ENCODE measurements around the gene DNAAF2.
A peak's percentile ranks its signal among the peaks of the same experiment; 100 is the strongest.

Gene DNAAF2

GRCh38 chr14:49598189-49598484 lies 36.9 kb downstream of the DNAAF2 start:
- DNase-seq (ENCODE audit: low read depth): peak; percentile 45
- H3K4me3 ChIP-seq (ENCODE audit: low read depth, low read length): peak overlapping the region; percentile 93
- TF ChIP-seq MYC (IDR thresholded peaks at IDR 0.05; ENCODE audit: low read depth, low read length) (no peak), POLR2A (IDR thresholded peaks at IDR 0.05; ENCODE audit: extremely low read depth, insufficient read length) (no peak), MAX (IDR thresholded peaks at IDR 0.05; ENCODE audit: low read depth, low read length) (no peak)

- TF ChIP-seq MYC (IDR thresholded peaks at IDR 0.05; ENCODE audit: low read depth, low read length): no peak
- TF ChIP-seq POLR2A (IDR thresholded peaks at IDR 0.05; ENCODE audit: extremely low read depth, insufficient read length): no peak
- TF ChIP-seq MAX (IDR thresholded peaks at IDR 0.05; ENCODE audit: low read depth, low read length): no peak
- TF ChIP-seq CTCF (IDR thresholded peaks at IDR 0.05; ENCODE audit: low read depth, low read length): no peak
- no peak overlapping the region for H3K4me3 ChIP-seq (ENCODE audit: low read depth, low read length)
- no peak for DNase-seq (ENCODE audit: low read depth)
Observed at GRCh38 chr14:49594347-49595091, 40.5 kb downstream of the DNAAF2 start.

- DNase-seq (ENCODE audit: low read depth): no peak
- no peak overlapping the region for H3K4me3 ChIP-seq (ENCODE audit: low read depth, low read length)
- no peak for TF ChIP-seq POLR2A (IDR thresholded peaks at IDR 0.05; ENCODE audit: extremely low read depth, insufficient read length)
- no peak for TF ChIP-seq MAX (IDR thresholded peaks at IDR 0.05; ENCODE audit: low read depth, low read length)
- TF ChIP-seq CTCF (IDR thresholded peaks at IDR 0.05; ENCODE audit: low read depth, low read length): no peak
- no peak for TF ChIP-seq MYC (IDR thresholded peaks at IDR 0.05; ENCODE audit: low read depth, low read length)
Observed at GRCh38 chr14:49593016-49593415, 42.0 kb downstream of the DNAAF2 start.

- no peak for DNase-seq (ENCODE audit: low read depth)
- H3K4me3 ChIP-seq (ENCODE audit: low read depth, low read length): no peak overlapping the region
- no peak for TF ChIP-seq POLR2A (IDR thresholded peaks at IDR 0.05; ENCODE audit: extremely low read depth, insufficient read length)
- TF ChIP-seq CTCF (IDR thresholded peaks at IDR 0.05; ENCODE audit: low read depth, low read length): no peak
- no peak for TF ChIP-seq MYC (IDR thresholded peaks at IDR 0.05; ENCODE audit: low read depth, low read length)
- no peak for TF ChIP-seq MAX (IDR thresholded peaks at IDR 0.05; ENCODE audit: low read depth, low read length)
Observed at GRCh38 chr14:49589387-49589786, 45.7 kb downstream of the DNAAF2 start.

- TF ChIP-seq MAX (IDR thresholded peaks at IDR 0.05; ENCODE audit: low read depth, low read length): no peak
- TF ChIP-seq POLR2A (IDR thresholded peaks at IDR 0.05; ENCODE audit: extremely low read depth, insufficient read length): no peak
- TF ChIP-seq MYC (IDR thresholded peaks at IDR 0.05; ENCODE audit: low read depth, low read length): no peak
- peak; percentile 61 for TF ChIP-seq CTCF (IDR thresholded peaks at IDR 0.05; ENCODE audit: low read depth, low read length)
- peak overlapping the region; percentile 37 for H3K4me3 ChIP-seq (ENCODE audit: low read depth, low read length)
- DNase-seq (ENCODE audit: low read depth): peak; percentile 80
Observed at GRCh38 chr14:49586673-49587460, 48.2 kb downstream of the DNAAF2 start.
